ENCODE results near the gene NKTR. TPM values are rescaled to one million over a fixed set of nuclear protein-coding genes. Genes with fewer than 3 reads are reported as not detected.

Gene NKTR
- 15.2 to 38.6 TPM (median 25.3 TPM) in 3 replicates for polyA plus RNA-seq
- 129 TPM for polyA plus RNA-seq (2011; ENCODE audit: low read depth)
- polyA plus RNA-seq (2011; cell fraction: cytosol; rRNA removed) = 4.2 and 7.9 TPM in 2 replicates
- polyA plus RNA-seq (2011; cell fraction: nucleus; rRNA removed) = 83.0 and 110 TPM in 2 replicates
- 11.3 and 17.9 TPM in 2 replicates for polyA plus RNA-seq (2012; ENCODE audit: low replicate concordance)
- 4.1 to 41.1 TPM (median 10.5 TPM) in 3 replicates for polyA minus RNA-seq
- polyA minus RNA-seq (2011; cell fraction: cytosol; rRNA and poly(A)+ RNA removed) = 6.3 TPM
- polyA minus RNA-seq (2011; cell fraction: nucleus; rRNA and poly(A)+ RNA removed) = 50.2 and 87.6 TPM in 2 replicates

DNA sequence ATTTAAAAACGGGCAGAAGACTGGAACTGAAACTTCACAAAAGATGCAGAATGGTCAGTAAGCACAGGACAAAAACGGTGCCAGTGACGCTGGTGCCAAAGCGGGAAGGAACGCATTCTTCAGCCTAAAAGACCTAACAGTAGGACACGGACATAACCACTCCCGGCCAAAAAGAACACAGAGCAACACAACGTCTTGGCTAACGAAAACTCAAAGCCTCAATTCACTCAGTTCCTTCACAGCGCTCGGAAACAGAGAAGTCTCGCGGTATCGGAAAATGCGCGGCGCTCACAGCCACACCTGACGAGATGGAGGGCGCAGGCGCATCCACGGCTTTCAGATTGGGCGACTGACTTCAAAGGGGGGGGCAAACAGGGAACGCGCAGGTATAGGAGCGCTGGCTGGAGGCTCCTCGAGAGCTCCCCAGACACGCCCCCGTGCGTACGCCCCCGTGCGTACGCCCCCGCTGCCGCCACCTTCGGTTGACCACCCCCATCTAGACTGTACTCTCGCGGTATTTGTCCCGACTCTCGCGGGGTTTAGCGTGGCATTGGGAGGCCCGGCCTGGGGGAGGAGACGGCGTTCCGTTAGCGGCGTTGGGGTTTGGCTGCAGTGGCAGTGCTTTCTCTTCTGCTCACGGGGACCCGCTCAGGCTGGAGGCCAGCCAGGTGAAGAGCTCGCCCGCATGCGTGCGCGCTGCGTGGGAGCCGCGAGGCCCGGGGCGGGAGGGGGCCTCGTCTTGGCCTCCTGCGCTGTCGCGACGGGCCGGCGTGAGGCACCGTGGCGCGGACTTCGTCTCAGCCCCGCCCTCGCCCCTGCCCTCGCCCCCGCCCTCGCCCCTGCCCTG lies at the start of gene NKTR:
NKTR (plus strand) TSS at position 576 of the 847 bp plus-strand sequence. CDS start 321 bp downstream, outside the sequence.
- no peaks in the 10 kb centered on the region for H3K27me3 ChIP-seq (ENCODE audit: control insufficient read depth, extremely low read depth, insufficient read depth, low read length)
- no peaks in the 10 kb centered on the region for H3K9me1 ChIP-seq (ENCODE audit: control insufficient read depth, extremely low read depth, insufficient read depth, low read length)
- FAIRE-seq (peak; percentile 81), DNase-seq (ENCODE audit: low read depth, low spot score) (peak; percentile 95)
- H3K9ac ChIP-seq (ENCODE audit: control insufficient read depth, extremely low read depth, insufficient read depth, low read length) = peak within 1 kb of the TSS; percentile 94
- H3K36me3 ChIP-seq (ENCODE audit: control insufficient read depth in 2 of 2, extremely low read depth in 1 of 2, insufficient read depth in 2 of 2, low read length in 2 of 2) = no peaks in the 10 kb centered on the region
- H3K4me1 ChIP-seq (ENCODE audit: control insufficient read depth, extremely low read depth, insufficient read depth, low read length) = peaks cover 22% of the 10 kb centered on the region
- dilution Hi-C loops (cut with MboI; ENCODE audit: extremely low pct_ligation_motif_present, low sequenced_read_pairs) = no loop called here
- peak within 1 kb of the TSS; percentile 88 for H2AFZ ChIP-seq (ENCODE audit: control insufficient read depth, low read length)
- H3K4me2 ChIP-seq (ENCODE audit: control insufficient read depth, extremely low read depth, insufficient read depth, low read depth, low read length) = peak within 1 kb of the TSS; percentile 95
- H3K9me3 ChIP-seq (ENCODE audit: control insufficient read depth, low read depth, low read length) = no peaks in the 10 kb centered on the region
- no peak for TF ChIP-seq EZH2 (IDR thresholded peaks at IDR 0.05; ENCODE audit: low read length)
- TF ChIP-seq, protein P1, sequence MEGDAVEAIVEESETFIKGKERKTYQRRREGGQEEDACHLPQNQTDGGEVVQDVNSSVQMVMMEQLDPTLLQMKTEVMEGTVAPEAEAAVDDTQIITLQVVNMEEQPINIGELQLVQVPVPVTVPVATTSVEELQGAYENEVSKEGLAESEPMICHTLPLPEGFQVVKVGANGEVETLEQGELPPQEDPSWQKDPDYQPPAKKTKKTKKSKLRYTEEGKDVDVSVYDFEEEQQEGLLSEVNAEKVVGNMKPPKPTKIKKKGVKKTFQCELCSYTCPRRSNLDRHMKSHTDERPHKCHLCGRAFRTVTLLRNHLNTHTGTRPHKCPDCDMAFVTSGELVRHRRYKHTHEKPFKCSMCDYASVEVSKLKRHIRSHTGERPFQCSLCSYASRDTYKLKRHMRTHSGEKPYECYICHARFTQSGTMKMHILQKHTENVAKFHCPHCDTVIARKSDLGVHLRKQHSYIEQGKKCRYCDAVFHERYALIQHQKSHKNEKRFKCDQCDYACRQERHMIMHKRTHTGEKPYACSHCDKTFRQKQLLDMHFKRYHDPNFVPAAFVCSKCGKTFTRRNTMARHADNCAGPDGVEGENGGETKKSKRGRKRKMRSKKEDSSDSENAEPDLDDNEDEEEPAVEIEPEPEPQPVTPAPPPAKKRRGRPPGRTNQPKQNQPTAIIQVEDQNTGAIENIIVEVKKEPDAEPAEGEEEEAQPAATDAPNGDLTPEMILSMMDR (optimal IDR thresholded peaks at IDR 0.05 in 1 of 3, IDR thresholded peaks at IDR 0.05 in 1 of 3, conservative IDR thresholded peaks at IDR 0.05 in 1 of 3; ENCODE audit: extremely low read depth in 1 of 3, insufficient read depth in 2 of 3, low read length in 3 of 3) = no peak
- peak within 1 kb of the TSS; percentile 72 to 98 (median 93) for H3K4me3 ChIP-seq (ENCODE audit: control insufficient read depth in 2 of 3, extremely low read depth in 1 of 3, insufficient read depth in 2 of 3, low read depth in 1 of 3, low read length in 3 of 3)
- H3K27ac ChIP-seq (ENCODE audit: control insufficient read depth, insufficient read depth, low read length) = peak within 1 kb of the TSS; percentile 83
- peaks cover 4% of the 10 kb centered on the region for H4K20me1 ChIP-seq (ENCODE audit: control insufficient read depth, extremely low read depth, insufficient read depth, low read length)
- H3K79me2 ChIP-seq (ENCODE audit: control insufficient read depth, insufficient read depth, low read length) = peaks cover 44% of the 10 kb centered on the region

DNA sequence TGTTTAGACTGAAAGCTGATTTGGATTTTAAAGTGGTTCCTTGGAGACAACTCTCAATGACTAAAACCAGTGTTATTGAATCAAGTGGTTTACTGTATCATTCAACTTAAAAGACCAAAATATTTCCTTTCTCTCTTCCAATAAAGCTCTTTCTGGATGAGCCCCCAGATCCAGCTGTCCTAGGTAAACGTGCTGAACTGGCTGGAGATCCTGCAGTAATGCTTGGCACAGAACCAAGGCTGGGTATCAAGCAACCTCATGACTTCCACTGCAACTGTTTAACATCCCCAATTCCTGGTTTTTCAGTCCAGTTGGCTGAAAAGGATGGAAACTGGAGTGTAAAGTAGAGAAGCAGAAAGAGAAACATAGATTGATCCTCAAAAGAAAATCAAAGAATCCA lies 47.7 kb upstream of the NKTR start:
- H3K79me2 ChIP-seq (ENCODE audit: control insufficient read depth, insufficient read depth, low read length) = no peaks in the 10 kb centered on the region
- H3K27me3 ChIP-seq (ENCODE audit: control insufficient read depth, extremely low read depth, insufficient read depth, low read length) = no peaks in the 10 kb centered on the region
- TF ChIP-seq, protein P1 (optimal IDR thresholded peaks at IDR 0.05 in 1 of 3, IDR thresholded peaks at IDR 0.05 in 1 of 3, conservative IDR thresholded peaks at IDR 0.05 in 1 of 3; ENCODE audit: extremely low read depth in 1 of 3, insufficient read depth in 2 of 3, low read length in 3 of 3) = no peak
- no peak for TF ChIP-seq EZH2 (IDR thresholded peaks at IDR 0.05; ENCODE audit: low read length)
- no peak overlapping the region for H2AFZ ChIP-seq (ENCODE audit: control insufficient read depth, low read length)
- dilution Hi-C loops (cut with MboI; ENCODE audit: extremely low pct_ligation_motif_present, low sequenced_read_pairs) = no loop called here
- no peaks in the 10 kb centered on the region for H4K20me1 ChIP-seq (ENCODE audit: control insufficient read depth, extremely low read depth, insufficient read depth, low read length)
- H3K4me2 ChIP-seq (ENCODE audit: control insufficient read depth, extremely low read depth, insufficient read depth, low read depth, low read length) = no peak overlapping the region
- no peaks in the 10 kb centered on the region for H3K9me3 ChIP-seq (ENCODE audit: control insufficient read depth, low read depth, low read length)
- no peak for FAIRE-seq
- H3K9me1 ChIP-seq (ENCODE audit: control insufficient read depth, extremely low read depth, insufficient read depth, low read length) = no peaks in the 10 kb centered on the region
- H3K4me1 ChIP-seq (ENCODE audit: control insufficient read depth, extremely low read depth, insufficient read depth, low read length) = no peaks in the 10 kb centered on the region
- no peak overlapping the region for H3K4me3 ChIP-seq (ENCODE audit: control insufficient read depth in 2 of 3, extremely low read depth in 1 of 3, insufficient read depth in 2 of 3, low read depth in 1 of 3, low read length in 3 of 3)
- H3K9ac ChIP-seq (ENCODE audit: control insufficient read depth, extremely low read depth, insufficient read depth, low read length) = no peak overlapping the region
- no peak for DNase-seq (ENCODE audit: low read depth, low spot score)
- no peak overlapping the region for H3K27ac ChIP-seq (ENCODE audit: control insufficient read depth, insufficient read depth, low read length)
- peaks cover 22 to 26% of the 10 kb centered on the region in 2 experiments for H3K36me3 ChIP-seq (ENCODE audit: control insufficient read depth in 2 of 2, extremely low read depth in 1 of 2, insufficient read depth in 2 of 2, low read length in 2 of 2)

All from keratinocyte (primary cell).